Psoas muscle (tissue), 8 donors: Measurements from ENCODE around the gene UGT1A6. TPM values are rescaled to one million over a fixed set of nuclear protein-coding genes. Genes with fewer than 3 reads are reported as not detected.

Experiments used
- ATAC-seq, 4 donors: fragments of 200-7000 bp; cut with Tn5 transposase; one replicate each; pipeline ENCODE4 v1.9.1; 2020; ENCODE audit warnings: moderate library complexity in 3 of 4, mild to moderate bottlenecking in 2 of 4
- DNase-seq, 2 donors: peaks; one replicate each; pipeline ENCODE4 v3.0.0-alpha.2; 2020
- H3K27ac ChIP-seq: fragments of 200-600 bp; one replicate; pipeline ENCODE4 v1.8.0; 2022
- H3K27me3 ChIP-seq, 3 donors: fragments of 200-600 bp in 1 of 3; one replicate each; pipeline versions ENCODE4 v1.6.1 to v1.8.0; 2013 to 2022; ENCODE audit warnings: low read length in 2 of 3, mild to moderate bottlenecking in 2 of 3, moderate library complexity in 1 of 3; ENCODE audit not compliant: insufficient read depth in 3 of 3
- H3K36me3 ChIP-seq, 2 donors: fragments of 200-600 bp in 1 of 2; one replicate each; pipeline versions ENCODE4 v1.6.1 to v1.8.0; 2013 to 2022; ENCODE audit warnings: low read depth in 1 of 2, mild to moderate bottlenecking in 1 of 2, moderate library complexity in 1 of 2; ENCODE audit not compliant: insufficient read depth in 1 of 2
- H3K4me1 ChIP-seq: fragments of 200-600 bp; one replicate; pipeline ENCODE4 v1.8.0; 2022
- H3K4me3 ChIP-seq: fragments of 200-600 bp; one replicate; pipeline ENCODE4 v1.8.0; 2022; ENCODE audit warnings: mild to moderate bottlenecking
- H3K9me3 ChIP-seq: fragments of 200-600 bp; one replicate; pipeline ENCODE4 v1.8.0; 2022
- CTCF ChIP-seq: fragments of 200-600 bp; IDR thresholded peaks from one replicate; pipeline ENCODE4 v1.8.0; 2022; ENCODE audit warnings: antibody characterized with exemption
- WGBS, 3 donors: extraction: QIAGEN DNeasy Blood & Tissue Kit; methylation state at CpG; one replicate each; pipeline versions ENCODE4 v1.1.6 to v1.1.7; 2013; 5-methylcytosine and 5-hydroxymethylcytosine counted together
- intact Hi-C, 2 donors: fragments of 100-400 bp; cut with DNase I; formaldehyde crosslinking; loops; one replicate each; pipeline versions ENCODE4 v1.11.0 to v1.14.2; 2022
- polyA plus RNA-seq, 3 donors: library from polyadenylated mRNA; stranded (reverse); fragments of 200-250 nt; gene quantifications; one replicate each; pipeline ENCODE4 v1.2.3, GENCODE V29; 2013
- total RNA-seq, 4 donors: library from RNA; stranded (reverse); fragmentation: NEBNext Ultra II Directional in 2 of 4; extraction: Animal tissue kit (Norgen Biotek cat#: 25700) in 2 of 4; gene quantifications; one replicate each; pipeline versions ENCODE4 v1.2.1 to v1.2.4, GENCODE V29; 2021 to 2023
- donor health status: healthy with polysubstance abuse.
- donor health status: DM: no; HTN: no; CAD: no; lungs with moderate emphysema.
- donor health status: Bipolar disorder and iron deficiency.
- donor health status: healthy.
- donor health status: DM: yes; HTN: yes; CAD: no.
- donor health status: DM: no; HTN: no; CAD: no.
- donor health status: DM: no; HTN: no; CAD: no.
- donor health status: DM: yes; HTN: yes; CAD: no.

Gene UGT1A6
- total and polyA plus RNA-seq, 7 donors, result not detected

- DNase-seq, result no peak
- intact Hi-C loops, result no loop called here
- Histone ChIP-seq H3K36me3 (no peaks in the 10 kb centered on the region), H3K4me1 (no peaks in the 10 kb centered on the region), H3K9me3 (no peaks in the 10 kb centered on the region), H3K4me3 (no peak overlapping the region), H3K27ac (no peak overlapping the region), H3K27me3 (peaks cover 0 to 3% (median 2%) of the 10 kb centered on the region in 3 donors)
- ATAC-seq, result no peak
- 85 to 89% (median 87%) methylated on average over 16 of the region's 16 CpGs for WGBS, 3 donors
- no peak for TF ChIP-seq CTCF
Observed at GRCh38 chr2:233772153-233772552, 79.5 kb downstream of the UGT1A6 start.

- no peaks in the 10 kb centered on the region for H3K4me1 ChIP-seq
- ATAC-seq, result no peak
- no peak overlapping the region for H3K27ac ChIP-seq
- 55 to 71% (median 64%) methylated on average over 5 of the region's 5 CpGs for WGBS, 3 donors
- intact Hi-C loops, result no loop called here
- no peaks in the 10 kb centered on the region for H3K9me3 ChIP-seq
- DNase-seq, result no peak
- no peak overlapping the region for H3K4me3 ChIP-seq
- no peaks in the 10 kb centered on the region for H3K36me3 ChIP-seq
- peaks cover 0 to 3% (median 2%) of the 10 kb centered on the region in 3 donors for H3K27me3 ChIP-seq
- no peak for TF ChIP-seq CTCF
Observed at GRCh38 chr2:233772583-233772982, 79.9 kb downstream of the UGT1A6 start.

GRCh38 chr2:233773854-233774253 is 81.2 kb downstream of the UGT1A6 start:
- Histone ChIP-seq H3K27ac (no peak overlapping the region), H3K4me3 (no peak overlapping the region), H3K36me3 (no peaks in the 10 kb centered on the region), H3K4me1 (no peaks in the 10 kb centered on the region), H3K27me3 (peaks cover 0 to 3% (median 2%) of the 10 kb centered on the region in 3 donors), H3K9me3 (no peaks in the 10 kb centered on the region)
- ATAC-seq (no peak), DNase-seq (no peak)
- no peak for TF ChIP-seq CTCF
- 85 to 94% (median 89%) methylated on average over 5 of the region's 5 CpGs for WGBS, 3 donors
- intact Hi-C loops, result no loop called here

- no peak for DNase-seq
- H3K4me1 ChIP-seq, result no peaks in the 10 kb centered on the region
- H3K9me3 ChIP-seq, result no peaks in the 10 kb centered on the region
- peaks cover 0 to 2% (median 0%) of the 10 kb centered on the region in 3 donors for H3K27me3 ChIP-seq
- intact Hi-C loops, result no loop called here
- H3K36me3 ChIP-seq, result no peaks in the 10 kb centered on the region
- ATAC-seq, result no peak
- TF ChIP-seq CTCF, result no peak
- H3K27ac ChIP-seq, result no peak overlapping the region
- H3K4me3 ChIP-seq, result no peak overlapping the region
- WGBS, 3 donors, result 87 to 93% (median 92%) methylated on average over 6 of the region's 6 CpGs
Observed at GRCh38 chr2:233775414-233775813, 82.7 kb downstream of the UGT1A6 start.

- DNase-seq, result no peak
- 86 to 90% (median 87%) methylated on average over 2 of the region's 2 CpGs for WGBS, 3 donors
- Histone ChIP-seq H3K9me3 (no peaks in the 10 kb centered on the region), H3K4me1 (no peaks in the 10 kb centered on the region), H3K27me3 (peaks cover 0 to 2% (median 0%) of the 10 kb centered on the region in 3 donors), H3K27ac (no peak within 1 kb of the TSS), H3K36me3 (no peaks in the 10 kb centered on the region), H3K4me3 (no peak within 1 kb of the TSS)
- intact Hi-C loops, result no loop called here
- no peak for ATAC-seq
- no peak for TF ChIP-seq CTCF
Observed at GRCh38 chr2:233778030-233778429, 85.3 kb downstream of the UGT1A6 start, which contains the start of gene MROH2A. Gene MROH2A, plus strand, starts transcription at chr2:233778330. Its CDS starts 1,029 bp downstream, at chr2:233779359.
